LNCaP clone FGC (cell line): ENCODE results near the gene RASA2.

Source experiments
- DNase-seq: peaks from one replicate; pipeline ENCODE4 v3.0.0-alpha.2; 2011; ENCODE audit warnings: low read depth
- H3K4me3 ChIP-seq: 2 replicates; pipeline ENCODE4 v1.5.1; 2011; ENCODE audit warnings: mild to moderate bottlenecking, low read depth, low read length, control low read depth
- CTCF ChIP-seq: IDR thresholded peaks from 2 replicates; pipeline ENCODE4 v1.5.1; 2012; ENCODE audit warnings: mild to moderate bottlenecking; ENCODE audit not compliant: control insufficient read depth, insufficient read depth; ENCODE audit errors: extremely low read depth

RASA2 gene

DNA sequence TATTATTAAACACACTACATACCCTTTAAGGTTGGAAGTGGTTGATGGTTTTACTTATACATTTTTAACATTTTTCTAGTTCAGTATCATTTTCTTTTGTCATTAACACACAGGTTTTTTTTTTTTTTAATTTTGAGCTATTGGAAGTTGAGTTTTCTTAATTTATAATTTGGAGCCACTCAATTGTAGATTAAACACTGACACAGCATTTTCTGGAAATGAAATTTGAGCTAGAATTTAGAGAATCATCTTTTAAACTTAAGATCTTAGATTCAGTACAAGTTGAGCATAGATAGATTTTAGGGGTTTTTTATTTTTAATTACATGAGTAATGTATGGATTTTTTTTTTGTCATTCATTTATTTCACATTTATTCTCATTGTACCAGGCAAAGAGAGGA lies 35.0 kb downstream of the RASA2 start:
- no peak overlapping the region for H3K4me3 ChIP-seq
- no peak for DNase-seq
- no peak for TF ChIP-seq CTCF

DNA sequence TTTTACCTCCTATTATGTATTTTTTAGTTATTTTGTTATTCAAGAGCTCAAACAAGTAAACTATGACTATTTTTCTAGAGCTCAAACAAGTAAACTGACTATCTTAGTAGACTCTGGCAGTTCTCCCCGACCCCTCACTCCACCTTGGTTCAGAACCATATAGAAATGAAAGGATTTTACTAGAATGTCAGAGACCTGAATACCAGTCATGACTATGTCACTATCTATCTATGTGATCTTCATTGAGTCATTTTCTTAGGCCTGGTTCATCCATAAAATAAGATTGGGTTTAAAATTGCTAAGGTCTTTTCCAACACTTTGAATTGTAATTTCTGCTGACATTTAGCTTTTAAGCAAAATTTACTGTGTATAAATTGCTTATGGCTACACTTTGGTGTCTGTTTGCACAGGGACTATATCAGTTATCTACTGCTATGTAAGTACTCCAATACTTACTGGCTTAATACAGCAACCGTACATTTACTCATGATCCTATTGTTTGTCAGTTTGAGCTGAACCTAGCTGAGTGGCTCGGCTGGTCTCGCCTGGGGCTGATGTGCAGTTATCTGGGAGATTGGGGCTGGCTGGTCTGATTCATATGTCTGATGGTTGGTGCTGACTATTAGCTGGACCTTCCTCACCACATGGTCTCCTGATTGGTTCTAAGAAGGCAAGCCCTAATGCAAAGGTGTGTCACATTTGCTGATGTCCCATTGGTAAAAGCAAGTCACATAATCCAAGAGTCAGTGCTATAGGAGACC lies 37.0 kb downstream of the RASA2 start:
- no peak overlapping the region for H3K4me3 ChIP-seq
- no peak for TF ChIP-seq CTCF
- DNase-seq = no peak

DNA sequence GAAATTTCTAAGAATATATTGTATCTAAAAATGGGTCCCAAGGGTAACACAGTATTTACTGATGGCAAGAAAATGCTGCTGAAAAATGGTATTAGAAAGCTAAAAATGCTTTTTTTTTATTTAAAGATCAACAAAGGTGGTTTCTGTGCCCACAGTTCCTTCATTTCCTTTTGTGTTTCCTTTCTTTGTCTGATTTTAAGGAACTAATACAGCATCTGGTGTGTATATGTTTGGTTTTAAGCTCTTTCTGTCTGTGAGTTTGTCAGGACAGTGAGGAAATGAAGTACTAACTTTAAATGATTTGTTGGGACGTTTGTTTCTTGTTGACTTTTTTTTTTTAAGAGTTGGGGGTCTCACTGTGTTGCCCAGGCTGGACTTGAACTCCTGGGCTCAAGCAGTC lies 38.2 kb downstream of the RASA2 start:
- DNase-seq = no peak
- no peak overlapping the region for H3K4me3 ChIP-seq
- TF ChIP-seq CTCF = no peak

GRCh38 chr3:141525814-141526213 lies 39.0 kb downstream of the RASA2 start:
- no peak overlapping the region for H3K4me3 ChIP-seq
- no peak for DNase-seq
- TF ChIP-seq CTCF = no peak

- TF ChIP-seq CTCF = no peak
- H3K4me3 ChIP-seq = no peak overlapping the region
- no peak for DNase-seq
These were observed 39.9 kb downstream of the RASA2 start for GRCh38 chr3:141526709-141527108.

DNA sequence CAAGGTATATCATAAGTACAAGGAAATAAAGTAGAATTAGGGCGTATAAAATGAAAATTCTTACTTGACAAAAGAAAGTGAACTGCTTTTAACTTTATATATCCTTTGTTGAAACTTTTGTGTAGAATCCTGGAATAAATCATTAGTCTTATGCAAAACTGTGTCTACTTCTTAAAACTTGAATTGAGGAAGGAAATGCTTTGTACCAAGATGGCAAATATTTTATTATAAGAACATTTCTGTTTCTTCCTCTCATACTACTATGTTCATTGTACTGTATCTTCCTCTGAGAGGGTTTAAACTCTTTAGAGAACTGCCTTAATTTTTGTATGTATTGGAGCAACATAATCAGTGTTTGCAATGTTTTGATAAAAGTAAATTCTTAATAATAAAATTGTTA lies 42.0 kb downstream of the RASA2 start:
- TF ChIP-seq CTCF = no peak
- no peak overlapping the region for H3K4me3 ChIP-seq
- DNase-seq = no peak

GRCh38 chr3:141529256-141529655 lies 42.4 kb downstream of the RASA2 start:
- DNase-seq = no peak
- no peak overlapping the region for H3K4me3 ChIP-seq

More at GRCh38 chr3:141529256-141529655, 42.4 kb downstream of the RASA2 start:
- TF ChIP-seq CTCF = no peak
